GM19328 (cell line): Measurements from ENCODE around the gene RAB6C.
"Not testable (repeated sequence)": the region's sequence is repeated elsewhere in the genome, so short reads cannot be mapped to it uniquely, and the experiment has no call there.

Experiments
- ATAC-seq: cut with Tn5 transposase; IDR thresholded peaks from one replicate; pipeline ENCODE4 v1.9.1; 2021; ENCODE audit warnings: mild to moderate bottlenecking, moderate library complexity; ENCODE audit not compliant: unreplicated experiment

RAB6C gene

GRCh38 chr2:129992415-129993006 lies 13.0 kb downstream of the RAB6C start:
- not testable (repeated sequence) for ATAC-seq

DNA sequence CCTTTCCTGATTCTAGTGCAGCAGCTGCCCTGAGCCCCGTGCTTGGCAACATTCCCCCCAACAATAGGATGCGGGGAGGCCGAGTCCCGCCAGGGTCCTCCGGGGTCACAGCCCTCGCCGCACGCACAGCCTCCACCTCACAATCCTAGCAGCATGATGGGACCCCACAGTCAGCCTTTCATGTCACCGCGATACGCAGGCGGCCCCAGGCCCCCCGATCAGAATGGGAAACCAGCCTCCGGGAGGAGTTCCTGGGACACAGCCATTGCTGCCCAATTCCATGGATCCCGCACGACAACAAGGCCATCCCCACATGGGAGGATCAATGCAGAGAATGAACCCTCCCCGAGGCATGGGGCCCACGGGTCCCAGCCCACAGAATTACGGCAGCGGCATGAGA lies 13.7 kb downstream of the RAB6C start:
- not testable (repeated sequence) for ATAC-seq

DNA sequence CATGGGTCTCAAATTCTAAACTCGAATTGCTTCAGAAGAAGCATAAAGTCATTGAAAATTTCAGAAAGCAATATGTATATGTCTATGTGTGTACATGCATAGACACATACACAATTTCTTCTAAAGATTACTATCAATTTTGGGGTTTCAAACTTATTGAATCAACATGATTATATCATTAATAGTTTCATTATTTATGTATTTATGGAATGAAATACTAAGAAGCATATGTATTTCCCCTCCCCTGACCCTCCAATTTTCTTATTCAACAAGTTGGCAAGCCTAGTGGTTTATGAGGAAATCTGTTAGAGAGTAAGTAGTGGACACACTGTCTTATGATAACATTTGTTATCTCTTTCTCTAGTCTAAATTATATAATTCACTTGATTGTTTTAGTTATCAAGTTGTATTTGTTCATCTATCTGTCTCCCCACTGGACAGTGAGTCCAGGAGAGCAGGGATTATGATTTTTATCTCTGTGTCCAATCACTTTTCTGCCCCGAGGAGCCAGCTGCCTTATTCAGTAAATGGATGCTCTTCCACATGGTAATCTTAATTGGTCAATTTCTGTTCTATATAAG lies 17.3 kb downstream of the RAB6C start:
- ATAC-seq, result not testable (repeated sequence)

GRCh38 chr2:129998771-129999170 lies 19.3 kb downstream of the RAB6C start:
- not testable (repeated sequence) for ATAC-seq

GRCh38 chr2:130005862-130006261 lies 26.4 kb downstream of the RAB6C start:
- not testable (repeated sequence) for ATAC-seq

- not testable (repeated sequence) for ATAC-seq
Measured at GRCh38 chr2:130016701-130017100, 37.2 kb downstream of the RAB6C start.

- ATAC-seq, result no peak
Measured at GRCh38 chr2:130019402-130019801, 39.9 kb downstream of the RAB6C start.

DNA sequence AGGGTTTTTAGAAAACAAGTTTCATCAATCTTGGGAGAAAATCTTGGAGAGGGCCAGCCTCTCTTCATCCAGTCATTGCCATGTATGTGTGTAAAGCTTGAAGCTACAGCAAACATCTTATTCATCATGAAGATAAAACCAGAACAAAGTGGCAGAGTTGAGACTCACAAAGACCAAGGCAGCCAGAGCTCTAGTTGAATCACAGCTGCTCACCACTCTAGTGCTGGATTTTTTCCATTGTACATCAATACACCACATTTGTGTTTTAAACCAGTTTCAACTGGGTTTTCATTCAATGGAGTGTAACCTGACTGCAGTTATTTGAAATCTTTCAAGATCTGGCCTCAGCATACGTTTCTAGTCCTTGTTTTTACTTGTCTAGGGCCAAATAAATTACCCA lies 40.6 kb downstream of the RAB6C start:
- not testable (repeated sequence) for ATAC-seq

- ATAC-seq, result not testable (repeated sequence)
Measured at GRCh38 chr2:130025931-130026330, 46.5 kb downstream of the RAB6C start.
